Midbrain (tissue), 1 donor: ENCODE results near the gene UIMC1.
"Not testable (repeated sequence)": the region's sequence is repeated elsewhere in the genome, so short reads cannot be mapped to it uniquely, and the experiment has no call there.

Source experiments
- DNase-seq: peaks from one replicate; lab custom pipeline; 2025; lab: John Stamatoyannopoulos, UW

Gene UIMC1

GRCh38 chr5:176883700-176884570, 122.6 kb downstream of the UIMC1 start:
- DNase-seq, result no peak

GRCh38 chr5:176882567-176882903, 124.0 kb downstream of the UIMC1 start:
- no peak for DNase-seq

GRCh38 chr5:176881816-176882566, 124.6 kb downstream of the UIMC1 start:
- DNase-seq, result no peak

- no peak for DNase-seq
Observed at GRCh38 chr5:176881021-176881749, 125.4 kb downstream of the UIMC1 start.

- no peak for DNase-seq
Observed at GRCh38 chr5:176880366-176881020, 126.1 kb downstream of the UIMC1 start.

GRCh38 chr5:176879663-176880361, 126.8 kb downstream of the UIMC1 start:
- no peak for DNase-seq

GRCh38 chr5:176878906-176879662, 127.5 kb downstream of the UIMC1 start:
- no peak for DNase-seq

GRCh38 chr5:176878463-176878862, 128.1 kb downstream of the UIMC1 start:
- no peak for DNase-seq

GRCh38 chr5:176877793-176878331, 128.7 kb downstream of the UIMC1 start:
- DNase-seq, result no peak

GRCh38 chr5:176876506-176877431, 129.8 kb downstream of the UIMC1 start:
- DNase-seq, result no peak

GRCh38 chr5:176875783-176876505, 130.6 kb downstream of the UIMC1 start:
- no peak for DNase-seq

- no peak for DNase-seq
Observed at GRCh38 chr5:176875014-176875550, 131.5 kb downstream of the UIMC1 start.

GRCh38 chr5:176874198-176874780, 132.3 kb downstream of the UIMC1 start:
- DNase-seq, result no peak

- no peak for DNase-seq
Observed at GRCh38 chr5:176873541-176874172, 132.9 kb downstream of the UIMC1 start.

GRCh38 chr5:176873011-176873410, 133.6 kb downstream of the UIMC1 start:
- DNase-seq, result not testable (repeated sequence)

GRCh38 chr5:176872586-176872985, 134.0 kb downstream of the UIMC1 start:
- DNase-seq, result not testable (repeated sequence)

- DNase-seq, result not testable (repeated sequence)
Observed at GRCh38 chr5:176870644-176871043, 135.9 kb downstream of the UIMC1 start.
